ENCODE results near the gene CCDC27.

The CCDC27 gene

GRCh38 chr1:3778590-3779264 is 26.5 kb downstream of the CCDC27 start:
- ChIA-PET POLR2A (no interaction called here), CTCF (interaction anchor here (1.2 kb wide), 1 partner anchor 36 kb away, joined by 3 read pairs; no protein-coding TSS in a partner anchor)
- H3K4me3 ChIP-seq (ENCODE audit: low read depth, low read length) = no peak overlapping the region
- TF ChIP-seq, protein P1, sequence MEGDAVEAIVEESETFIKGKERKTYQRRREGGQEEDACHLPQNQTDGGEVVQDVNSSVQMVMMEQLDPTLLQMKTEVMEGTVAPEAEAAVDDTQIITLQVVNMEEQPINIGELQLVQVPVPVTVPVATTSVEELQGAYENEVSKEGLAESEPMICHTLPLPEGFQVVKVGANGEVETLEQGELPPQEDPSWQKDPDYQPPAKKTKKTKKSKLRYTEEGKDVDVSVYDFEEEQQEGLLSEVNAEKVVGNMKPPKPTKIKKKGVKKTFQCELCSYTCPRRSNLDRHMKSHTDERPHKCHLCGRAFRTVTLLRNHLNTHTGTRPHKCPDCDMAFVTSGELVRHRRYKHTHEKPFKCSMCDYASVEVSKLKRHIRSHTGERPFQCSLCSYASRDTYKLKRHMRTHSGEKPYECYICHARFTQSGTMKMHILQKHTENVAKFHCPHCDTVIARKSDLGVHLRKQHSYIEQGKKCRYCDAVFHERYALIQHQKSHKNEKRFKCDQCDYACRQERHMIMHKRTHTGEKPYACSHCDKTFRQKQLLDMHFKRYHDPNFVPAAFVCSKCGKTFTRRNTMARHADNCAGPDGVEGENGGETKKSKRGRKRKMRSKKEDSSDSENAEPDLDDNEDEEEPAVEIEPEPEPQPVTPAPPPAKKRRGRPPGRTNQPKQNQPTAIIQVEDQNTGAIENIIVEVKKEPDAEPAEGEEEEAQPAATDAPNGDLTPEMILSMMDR (IDR thresholded peaks at IDR 0.05; ENCODE audit: insufficient read depth, low read length, missing control alignments) = no peak
- no peak for DNase-seq (ENCODE audit: low read depth, low spot score)

- CTCF ChIA-PET = interaction anchor here (1.2 kb wide), 1 partner anchor 36 kb away, joined by 3 read pairs; no protein-coding TSS in a partner anchor
- DNase-seq (ENCODE audit: low read depth, low spot score) = no peak
- POLR2A ChIA-PET = no interaction called here
Measured at GRCh38 chr1:3779265-3779911, 27.1 kb downstream of the CCDC27 start.

GRCh38 chr1:3779912-3780416 is 27.7 kb downstream of the CCDC27 start:
- H3K4me3 ChIP-seq (ENCODE audit: low read depth, low read length) = no peak overlapping the region
- TF ChIP-seq, protein P1 (IDR thresholded peaks at IDR 0.05; ENCODE audit: insufficient read depth, low read length, missing control alignments) = no peak
- ChIA-PET CTCF (interaction anchor here (1.2 kb wide), 1 partner anchor 37 kb away, joined by 3 read pairs; no protein-coding TSS in a partner anchor), POLR2A (no interaction called here)
- DNase-seq (ENCODE audit: low read depth, low spot score) = no peak

More at GRCh38 chr1:3779265-3779911, 27.1 kb downstream of the CCDC27 start:
- TF ChIP-seq, protein P1 (IDR thresholded peaks at IDR 0.05; ENCODE audit: insufficient read depth, low read length, missing control alignments) = no peak
- H3K4me3 ChIP-seq (ENCODE audit: low read depth, low read length) = no peak overlapping the region

DNA sequence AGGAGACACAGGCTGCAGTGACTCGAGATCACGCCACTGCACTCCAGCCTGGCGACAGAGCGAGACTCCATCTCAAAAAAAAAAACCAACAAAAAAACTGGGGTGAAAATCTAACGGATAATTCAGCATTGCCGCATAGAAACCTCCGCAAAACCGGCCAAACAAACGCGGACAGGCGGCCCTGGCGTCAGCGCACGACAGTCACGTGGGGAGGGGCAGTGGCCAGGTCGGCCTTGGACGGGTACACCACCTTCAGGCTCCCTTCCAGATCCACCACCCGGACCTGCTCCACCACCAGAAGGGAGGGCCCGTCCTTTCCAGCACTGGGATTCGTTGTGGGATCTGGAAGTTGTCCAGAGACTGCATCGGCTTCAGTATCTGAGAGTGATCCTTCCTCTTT is 28.7 kb downstream of the CCDC27 start:
- POLR2A ChIA-PET = no interaction called here
- DNase-seq (ENCODE audit: low read depth, low spot score) = no peak
- CTCF ChIA-PET = no interaction called here
- TF ChIP-seq, protein P1 (IDR thresholded peaks at IDR 0.05; ENCODE audit: insufficient read depth, low read length, missing control alignments) = no peak
- no peak overlapping the region for H3K4me3 ChIP-seq (ENCODE audit: low read depth, low read length)

- CTCF ChIA-PET = interaction anchor here (0.8 to 1.0 kb wide), 2 partner anchors 8 to 163 kb away, joined by 3 read pairs; no protein-coding TSS in a partner anchor
- no peak for DNase-seq (ENCODE audit: low read depth, low spot score)
- POLR2A ChIA-PET = no interaction called here
- TF ChIP-seq, protein P1 (IDR thresholded peaks at IDR 0.05; ENCODE audit: insufficient read depth, low read length, missing control alignments) = no peak
- H3K4me3 ChIP-seq (ENCODE audit: low read depth, low read length) = no peak overlapping the region
Measured at GRCh38 chr1:3783651-3784474, 31.6 kb downstream of the CCDC27 start.

Measured in AG04449 (cell line).